Tibial nerve (tissue), 4 donors: ENCODE results near the gene ARHGEF38.

Experiments
- EP300 ChIP-seq, 2 donors: sonication (generic); formaldehyde crosslinking; IDR thresholded peaks; one replicate each; pipeline ENCODE4 v1.6.1; 2017; ENCODE audit warnings: antibody characterized with exemption in 2 of 2, mild to moderate bottlenecking in 1 of 2
- POLR2A ChIP-seq, 2 donors: fragments of 450-650 bp; IDR thresholded peaks; one replicate each; pipeline ENCODE4 v1.6.1; 2017; ENCODE audit warnings: antibody characterized with exemption in 2 of 2, mild to moderate bottlenecking in 2 of 2, moderate library complexity in 2 of 2
- TF ChIP-seq, protein P1 (sequence below), 5 experiments: fragments of 200-600 bp in 3 of 5; fragments of 450-650 bp in 2 of 5; sonication (generic) in 3 of 5; IDR thresholded peaks; one replicate each; pipeline ENCODE4 v1.5.1; 2016 to 2019; ENCODE audit warnings: antibody characterized with exemption in 5 of 5, mild to moderate bottlenecking in 3 of 5, moderate library complexity in 2 of 5

GRCh38 chr4:105503484-105503883 lies 48.9 kb upstream of the ARHGEF38 start:
- TF ChIP-seq, protein P1, sequence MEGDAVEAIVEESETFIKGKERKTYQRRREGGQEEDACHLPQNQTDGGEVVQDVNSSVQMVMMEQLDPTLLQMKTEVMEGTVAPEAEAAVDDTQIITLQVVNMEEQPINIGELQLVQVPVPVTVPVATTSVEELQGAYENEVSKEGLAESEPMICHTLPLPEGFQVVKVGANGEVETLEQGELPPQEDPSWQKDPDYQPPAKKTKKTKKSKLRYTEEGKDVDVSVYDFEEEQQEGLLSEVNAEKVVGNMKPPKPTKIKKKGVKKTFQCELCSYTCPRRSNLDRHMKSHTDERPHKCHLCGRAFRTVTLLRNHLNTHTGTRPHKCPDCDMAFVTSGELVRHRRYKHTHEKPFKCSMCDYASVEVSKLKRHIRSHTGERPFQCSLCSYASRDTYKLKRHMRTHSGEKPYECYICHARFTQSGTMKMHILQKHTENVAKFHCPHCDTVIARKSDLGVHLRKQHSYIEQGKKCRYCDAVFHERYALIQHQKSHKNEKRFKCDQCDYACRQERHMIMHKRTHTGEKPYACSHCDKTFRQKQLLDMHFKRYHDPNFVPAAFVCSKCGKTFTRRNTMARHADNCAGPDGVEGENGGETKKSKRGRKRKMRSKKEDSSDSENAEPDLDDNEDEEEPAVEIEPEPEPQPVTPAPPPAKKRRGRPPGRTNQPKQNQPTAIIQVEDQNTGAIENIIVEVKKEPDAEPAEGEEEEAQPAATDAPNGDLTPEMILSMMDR (IDR thresholded peaks at IDR 0.05) = no peak
- no peak for TF ChIP-seq POLR2A (IDR thresholded peaks at IDR 0.05)
- no peak for TF ChIP-seq EP300 (IDR thresholded peaks at IDR 0.05)
